ENCODE results near the gene FAM83G.

- TF ChIP-seq CTCF (IDR thresholded peaks at IDR 0.05) (no peak), POLR2A (IDR thresholded peaks at IDR 0.05) (no peak)
Measured at GRCh38 chr17:18957831-18958230, 46.7 kb downstream of the FAM83G start.
